Stimulated activated CD4-positive, alpha-beta T cell treated with anti-CD3 and anti-CD28 coated beads, Interleukin-15, amount 100 ng/mL, for 48 hours (primary cell): ENCODE results near the gene SGCA.

Experiments used
- DNase-seq, 2 donors: peaks; one replicate each; pipeline ENCODE4 v3.0.0-alpha.2; 2020; ENCODE audit warnings: low read depth in 2 of 2

The SGCA gene

GRCh38 chr17:50181591-50182560 is 16.1 kb downstream of the SGCA start:
- no peak for DNase-seq

- DNase-seq: no peak
These were observed 17.1 kb downstream of the SGCA start for GRCh38 chr17:50182783-50183420.

- DNase-seq: no peak
These were observed 17.7 kb downstream of the SGCA start for GRCh38 chr17:50183421-50183994.

- DNase-seq: no peak
These were observed 18.3 kb downstream of the SGCA start for GRCh38 chr17:50184064-50184463.

GRCh38 chr17:50184611-50185398 is 19.0 kb downstream of the SGCA start:
- no peak for DNase-seq

GRCh38 chr17:50185631-50186471 is 20.0 kb downstream of the SGCA start:
- DNase-seq: no peak

- no peak for DNase-seq
These were observed 21.0 kb downstream of the SGCA start for GRCh38 chr17:50186661-50187393.

- no peak for DNase-seq
These were observed 21.6 kb downstream of the SGCA start for GRCh38 chr17:50187394-50187725.

GRCh38 chr17:50187751-50188530 is 22.1 kb downstream of the SGCA start:
- DNase-seq: no peak

- DNase-seq: no peak
These were observed 22.7 kb downstream of the SGCA start for GRCh38 chr17:50188531-50188920.

- no peak for DNase-seq
These were observed 23.2 kb downstream of the SGCA start for GRCh38 chr17:50188921-50189549.

- no peak for DNase-seq
These were observed 23.9 kb downstream of the SGCA start for GRCh38 chr17:50189550-50190292.

GRCh38 chr17:50190293-50190602 is 24.4 kb downstream of the SGCA start:
- DNase-seq: no peak

- DNase-seq: no peak
These were observed 25.0 kb downstream of the SGCA start for GRCh38 chr17:50190603-50191358.

GRCh38 chr17:50191359-50192143 is 25.7 kb downstream of the SGCA start:
- no peak for DNase-seq

- DNase-seq: no peak
These were observed 26.4 kb downstream of the SGCA start for GRCh38 chr17:50192144-50192617.
